WTC11 (cell line): ENCODE results near the gene GAB1. TPM values are rescaled to one million over a fixed set of nuclear protein-coding genes. Genes with fewer than 3 reads are reported as not detected.

Source experiments
- ATAC-seq: fragments of 200-7000 bp; cut with Tn5 transposase; 2 replicates; pipeline ENCODE4 v1.10.0; 2021; ENCODE audit warnings: mild to moderate bottlenecking, moderate library complexity
- CTCF ChIA-PET: fragments of 300-600 bp; sonication (Branson Sonifier 250); formaldehyde crosslinking; loops from one replicate; lab custom pipeline; 2021; ENCODE audit warnings: antibody characterized with exemption; lab: Charles Lee
- POLR2A ChIA-PET: fragments of 350-600 bp; sonication (Branson Sonifier 250); formaldehyde crosslinking; loops from one replicate; lab custom pipeline; 2021; ENCODE audit warnings: antibody characterized with exemption; lab: Charles Lee
- DNase-seq: peaks from one replicate; pipeline ENCODE4 v3.0.0; 2021; ENCODE audit warnings: low spot score
- H3K27ac Mint-ChIP-seq: 2 replicates; pipeline ENCODE4 v1.8.0; 2021; ENCODE audit warnings: mixed read lengths
- H3K27me3 Mint-ChIP-seq: 2 replicates; pipeline ENCODE4 v1.8.0; 2021; ENCODE audit warnings: low read depth, mild to moderate bottlenecking, moderate library complexity, mixed read lengths
- H3K36me3 Mint-ChIP-seq: 2 replicates; pipeline ENCODE4 v1.8.0; 2021; ENCODE audit warnings: mixed read lengths
- H3K4me1 Mint-ChIP-seq: 2 replicates; pipeline ENCODE4 v1.8.0; 2022; ENCODE audit warnings: mixed read lengths
- H3K4me3 Mint-ChIP-seq: 2 replicates; pipeline ENCODE4 v1.8.0; 2021; ENCODE audit warnings: mild to moderate bottlenecking, moderate library complexity, mixed read lengths
- H3K9me3 Mint-ChIP-seq: 2 replicates; pipeline ENCODE4 v1.8.0; 2021; ENCODE audit warnings: mixed read lengths
- CREM ChIP-seq: sonication (generic); formaldehyde crosslinking; IDR thresholded peaks from 2 replicates; pipeline ENCODE4 v1.8.1; 2022; ENCODE audit warnings: mild to moderate bottlenecking, missing genetic modification reagents, moderate library complexity
- KAT7 ChIP-seq: sonication (generic); formaldehyde crosslinking; IDR thresholded peaks from 2 replicates; pipeline ENCODE4 v1.8.1; 2023; ENCODE audit warnings: missing genetic modification reagents, mild to moderate bottlenecking, borderline replicate concordance
- MXD4 ChIP-seq: fragments of 250-450 bp; sonication (Bioruptor Pico); IDR thresholded peaks from 2 replicates; pipeline ENCODE4 v1.8.0; 2021; ENCODE audit warnings: mild to moderate bottlenecking, moderate library complexity, borderline replicate concordance
- NFATC4 ChIP-seq: fragments of 250-450 bp; sonication (Bioruptor Pico); IDR thresholded peaks from 2 replicates; pipeline ENCODE4 v1.9.0; 2021; ENCODE audit warnings: mild to moderate bottlenecking
- NFYB ChIP-seq: sonication (generic); formaldehyde crosslinking; conservative IDR thresholded peaks from 2 replicates; pipeline ENCODE4 v1.8.0; 2022; ENCODE audit warnings: low read depth, missing genetic modification reagents
- OVOL2 ChIP-seq: fragments of 250-450 bp; sonication (Bioruptor Pico); IDR thresholded peaks from 2 replicates; pipeline ENCODE4 v1.9.0; 2021; ENCODE audit warnings: mild to moderate bottlenecking, borderline replicate concordance
- SP1 ChIP-seq: sonication (generic); formaldehyde crosslinking; conservative IDR thresholded peaks from 2 replicates; pipeline ENCODE4 v1.8.1; 2022; ENCODE audit warnings: missing genetic modification reagents
- TCF7 ChIP-seq: sonication (generic); formaldehyde crosslinking; IDR thresholded peaks from 2 replicates; pipeline ENCODE4 v1.8.0; 2022; ENCODE audit warnings: mild to moderate bottlenecking, low read depth, missing genetic modification reagents, moderate library complexity
- TEAD1 ChIP-seq: sonication (generic); formaldehyde crosslinking; IDR thresholded peaks from 2 replicates; pipeline ENCODE4 v1.8.0; 2022; ENCODE audit warnings: mild to moderate bottlenecking, missing genetic modification reagents
- ZNF138 ChIP-seq: sonication (generic); formaldehyde crosslinking; conservative IDR thresholded peaks from 2 replicates; pipeline ENCODE4 v1.8.1; 2022; ENCODE audit warnings: mild to moderate bottlenecking, moderate library complexity, missing genetic modification reagents
- total RNA-seq: library from RNA; stranded (reverse); gene quantifications from 3 replicates; pipeline ENCODE4 v1.2.3, GENCODE V29; 2021
- TF ChIP-seq, protein P1 (sequence below): sonication (generic); formaldehyde crosslinking; IDR thresholded peaks from 2 replicates; pipeline ENCODE4 v1.8.0; 2022; ENCODE audit warnings: mild to moderate bottlenecking, missing genetic modification reagents
- TF ChIP-seq, protein P2 (sequence below): sonication (generic); formaldehyde crosslinking; IDR thresholded peaks from 2 replicates; pipeline ENCODE4 v1.8.0; 2023; ENCODE audit warnings: mild to moderate bottlenecking, missing genetic modification reagents
- TF ChIP-seq, protein P3 (sequence below): sonication (generic); formaldehyde crosslinking; IDR thresholded peaks from 2 replicates; pipeline ENCODE4 v1.8.1; 2022; ENCODE audit warnings: low read depth, mild to moderate bottlenecking, moderate library complexity, missing genetic modification reagents, borderline replicate concordance
- TF ChIP-seq, protein P4 (sequence below): sonication (generic); formaldehyde crosslinking; IDR thresholded peaks from 2 replicates; pipeline ENCODE4 v1.8.1; 2023; ENCODE audit warnings: mild to moderate bottlenecking, missing genetic modification reagents
- TF ChIP-seq, protein P5 (sequence below): fragments of 250-450 bp; sonication (Bioruptor Pico); IDR thresholded peaks from 2 replicates; pipeline ENCODE4 v2.1.2; 2022; ENCODE audit warnings: mild to moderate bottlenecking, moderate library complexity
- TF ChIP-seq, protein P6 (sequence below): fragments of 250-450 bp; sonication (Bioruptor Pico); conservative IDR thresholded peaks from 2 replicates; pipeline ENCODE4 v1.9.0; 2021; ENCODE audit warnings: mild to moderate bottlenecking
- TF ChIP-seq, protein P7 (sequence below): sonication (generic); formaldehyde crosslinking; conservative IDR thresholded peaks from 2 replicates; pipeline ENCODE4 v1.8.1; 2023; ENCODE audit warnings: mild to moderate bottlenecking, low read depth, missing genetic modification reagents, moderate library complexity
- TF ChIP-seq, protein P8 (sequence below): sonication (generic); formaldehyde crosslinking; IDR thresholded peaks from 2 replicates; pipeline ENCODE4 v1.8.0; 2022; ENCODE audit warnings: mild to moderate bottlenecking, missing genetic modification reagents

The GAB1 gene
- total RNA-seq, 1 experiment from 2014 or later, result 17.4 TPM

DNA sequence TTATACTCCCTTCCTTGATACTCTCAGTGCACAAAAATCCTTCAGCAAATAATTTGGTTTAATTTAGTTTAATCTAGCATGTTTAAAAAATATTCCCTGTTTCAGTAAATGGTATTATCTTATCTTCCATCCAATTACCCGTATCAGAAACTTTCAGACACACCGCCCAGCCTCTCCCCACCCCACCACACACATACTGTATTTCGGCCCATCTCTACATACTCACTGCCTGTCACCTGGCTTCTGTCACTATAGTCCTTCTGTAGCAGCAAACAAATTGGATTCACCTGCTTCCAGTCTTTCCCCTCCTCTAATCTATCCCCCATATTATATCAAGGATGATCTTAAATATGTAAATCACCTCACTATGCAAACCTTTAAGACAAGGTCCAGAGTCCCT lies 24.8 kb upstream of the GAB1 start:
- no peak overlapping the region for H3K4me3 Mint-ChIP-seq

More for the DNA sequence above, 24.8 kb upstream of the GAB1 start:
- Mint-ChIP-seq H3K36me3 (no peaks in the 10 kb centered on the region), H3K27ac (no peak overlapping the region), H3K9me3 (no peaks in the 10 kb centered on the region), H3K4me1 (no peaks in the 10 kb centered on the region), H3K27me3 (no peaks in the 10 kb centered on the region)
- ATAC-seq (no peak), DNase-seq (no peak)
- ChIA-PET POLR2A (no interaction called here), CTCF (no interaction called here)
- TF ChIP-seq, protein P1, sequence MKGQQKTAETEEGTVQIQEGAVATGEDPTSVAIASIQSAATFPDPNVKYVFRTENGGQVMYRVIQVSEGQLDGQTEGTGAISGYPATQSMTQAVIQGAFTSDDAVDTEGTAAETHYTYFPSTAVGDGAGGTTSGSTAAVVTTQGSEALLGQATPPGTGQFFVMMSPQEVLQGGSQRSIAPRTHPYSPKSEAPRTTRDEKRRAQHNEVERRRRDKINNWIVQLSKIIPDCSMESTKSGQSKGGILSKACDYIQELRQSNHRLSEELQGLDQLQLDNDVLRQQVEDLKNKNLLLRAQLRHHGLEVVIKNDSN (CRISPR knock-in tag), result no peak
- TF ChIP-seq, protein P2, sequence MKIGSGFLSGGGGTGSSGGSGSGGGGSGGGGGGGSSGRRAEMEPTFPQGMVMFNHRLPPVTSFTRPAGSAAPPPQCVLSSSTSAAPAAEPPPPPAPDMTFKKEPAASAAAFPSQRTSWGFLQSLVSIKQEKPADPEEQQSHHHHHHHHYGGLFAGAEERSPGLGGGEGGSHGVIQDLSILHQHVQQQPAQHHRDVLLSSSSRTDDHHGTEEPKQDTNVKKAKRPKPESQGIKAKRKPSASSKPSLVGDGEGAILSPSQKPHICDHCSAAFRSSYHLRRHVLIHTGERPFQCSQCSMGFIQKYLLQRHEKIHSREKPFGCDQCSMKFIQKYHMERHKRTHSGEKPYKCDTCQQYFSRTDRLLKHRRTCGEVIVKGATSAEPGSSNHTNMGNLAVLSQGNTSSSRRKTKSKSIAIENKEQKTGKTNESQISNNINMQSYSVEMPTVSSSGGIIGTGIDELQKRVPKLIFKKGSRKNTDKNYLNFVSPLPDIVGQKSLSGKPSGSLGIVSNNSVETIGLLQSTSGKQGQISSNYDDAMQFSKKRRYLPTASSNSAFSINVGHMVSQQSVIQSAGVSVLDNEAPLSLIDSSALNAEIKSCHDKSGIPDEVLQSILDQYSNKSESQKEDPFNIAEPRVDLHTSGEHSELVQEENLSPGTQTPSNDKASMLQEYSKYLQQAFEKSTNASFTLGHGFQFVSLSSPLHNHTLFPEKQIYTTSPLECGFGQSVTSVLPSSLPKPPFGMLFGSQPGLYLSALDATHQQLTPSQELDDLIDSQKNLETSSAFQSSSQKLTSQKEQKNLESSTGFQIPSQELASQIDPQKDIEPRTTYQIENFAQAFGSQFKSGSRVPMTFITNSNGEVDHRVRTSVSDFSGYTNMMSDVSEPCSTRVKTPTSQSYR (CRISPR knock-in tag), result no peak
- TF ChIP-seq KAT7 (CRISPR knock-in tag) (no peak), SP1 (CRISPR knock-in tag) (no peak), ZNF138 (CRISPR knock-in tag) (no peak), TCF7 (no peak), NFATC4 (CRISPR knock-in tag) (no peak), MXD4 (CRISPR knock-in tag) (no peak), CREM (CRISPR knock-in tag) (no peak), NFYB (no peak), OVOL2 (CRISPR knock-in tag) (no peak), TEAD1 (CRISPR knock-in tag) (no peak)
- TF ChIP-seq, protein P3, sequence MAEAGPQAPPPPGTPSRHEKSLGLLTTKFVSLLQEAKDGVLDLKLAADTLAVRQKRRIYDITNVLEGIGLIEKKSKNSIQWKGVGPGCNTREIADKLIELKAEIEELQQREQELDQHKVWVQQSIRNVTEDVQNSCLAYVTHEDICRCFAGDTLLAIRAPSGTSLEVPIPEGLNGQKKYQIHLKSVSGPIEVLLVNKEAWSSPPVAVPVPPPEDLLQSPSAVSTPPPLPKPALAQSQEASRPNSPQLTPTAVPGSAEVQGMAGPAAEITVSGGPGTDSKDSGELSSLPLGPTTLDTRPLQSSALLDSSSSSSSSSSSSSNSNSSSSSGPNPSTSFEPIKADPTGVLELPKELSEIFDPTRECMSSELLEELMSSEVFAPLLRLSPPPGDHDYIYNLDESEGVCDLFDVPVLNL (CRISPR knock-in tag), result no peak
- TF ChIP-seq, protein P4, sequence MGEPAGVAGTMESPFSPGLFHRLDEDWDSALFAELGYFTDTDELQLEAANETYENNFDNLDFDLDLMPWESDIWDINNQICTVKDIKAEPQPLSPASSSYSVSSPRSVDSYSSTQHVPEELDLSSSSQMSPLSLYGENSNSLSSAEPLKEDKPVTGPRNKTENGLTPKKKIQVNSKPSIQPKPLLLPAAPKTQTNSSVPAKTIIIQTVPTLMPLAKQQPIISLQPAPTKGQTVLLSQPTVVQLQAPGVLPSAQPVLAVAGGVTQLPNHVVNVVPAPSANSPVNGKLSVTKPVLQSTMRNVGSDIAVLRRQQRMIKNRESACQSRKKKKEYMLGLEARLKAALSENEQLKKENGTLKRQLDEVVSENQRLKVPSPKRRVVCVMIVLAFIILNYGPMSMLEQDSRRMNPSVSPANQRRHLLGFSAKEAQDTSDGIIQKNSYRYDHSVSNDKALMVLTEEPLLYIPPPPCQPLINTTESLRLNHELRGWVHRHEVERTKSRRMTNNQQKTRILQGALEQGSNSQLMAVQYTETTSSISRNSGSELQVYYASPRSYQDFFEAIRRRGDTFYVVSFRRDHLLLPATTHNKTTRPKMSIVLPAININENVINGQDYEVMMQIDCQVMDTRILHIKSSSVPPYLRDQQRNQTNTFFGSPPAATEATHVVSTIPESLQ (CRISPR knock-in tag), result no peak
- TF ChIP-seq, protein P5, sequence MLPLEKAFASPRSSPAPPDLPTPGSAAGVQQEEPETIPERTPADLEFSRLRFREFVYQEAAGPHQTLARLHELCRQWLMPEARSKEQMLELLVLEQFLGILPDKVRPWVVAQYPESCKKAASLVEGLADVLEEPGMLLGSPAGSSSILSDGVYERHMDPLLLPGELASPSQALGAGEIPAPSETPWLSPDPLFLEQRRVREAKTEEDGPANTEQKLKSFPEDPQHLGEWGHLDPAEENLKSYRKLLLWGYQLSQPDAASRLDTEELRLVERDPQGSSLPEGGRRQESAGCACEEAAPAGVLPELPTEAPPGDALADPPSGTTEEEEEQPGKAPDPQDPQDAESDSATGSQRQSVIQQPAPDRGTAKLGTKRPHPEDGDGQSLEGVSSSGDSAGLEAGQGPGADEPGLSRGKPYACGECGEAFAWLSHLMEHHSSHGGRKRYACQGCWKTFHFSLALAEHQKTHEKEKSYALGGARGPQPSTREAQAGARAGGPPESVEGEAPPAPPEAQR (CRISPR knock-in tag), result no peak
- TF ChIP-seq, protein P6, sequence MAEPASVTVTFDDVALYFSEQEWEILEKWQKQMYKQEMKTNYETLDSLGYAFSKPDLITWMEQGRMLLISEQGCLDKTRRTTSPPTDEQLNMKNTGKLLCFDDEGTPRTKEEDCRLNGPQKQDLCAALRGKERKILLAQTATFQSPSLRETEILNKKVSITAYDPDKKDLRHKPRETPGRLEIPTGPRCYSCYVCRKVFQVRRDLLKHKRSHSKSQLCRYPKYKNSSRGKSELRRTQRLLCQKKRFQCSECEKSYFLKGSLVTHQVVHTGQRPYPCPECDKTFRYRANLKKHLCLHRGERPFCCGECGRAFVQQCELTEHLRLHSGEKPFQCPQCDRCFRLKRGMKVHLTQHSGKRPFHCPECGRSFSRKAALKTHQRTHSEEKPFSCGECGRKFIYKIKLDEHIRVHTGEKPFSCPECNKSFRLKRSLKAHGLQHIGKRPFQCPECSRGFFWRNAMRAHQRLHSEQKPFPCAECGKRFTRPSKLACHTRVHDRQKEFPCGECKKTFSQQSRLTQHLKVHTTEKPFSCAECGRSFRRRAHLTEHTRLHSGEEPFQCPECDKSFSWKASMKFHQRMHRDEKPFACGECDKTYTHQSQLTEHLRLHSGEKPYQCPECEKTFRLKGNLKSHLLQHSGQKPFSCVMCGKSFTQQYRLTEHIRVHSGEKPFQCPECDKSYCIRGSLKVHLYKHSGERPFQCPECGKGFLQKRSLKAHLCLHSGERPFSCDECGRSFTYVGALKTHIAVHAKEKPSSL, result no peak
- TF ChIP-seq, protein P7, sequence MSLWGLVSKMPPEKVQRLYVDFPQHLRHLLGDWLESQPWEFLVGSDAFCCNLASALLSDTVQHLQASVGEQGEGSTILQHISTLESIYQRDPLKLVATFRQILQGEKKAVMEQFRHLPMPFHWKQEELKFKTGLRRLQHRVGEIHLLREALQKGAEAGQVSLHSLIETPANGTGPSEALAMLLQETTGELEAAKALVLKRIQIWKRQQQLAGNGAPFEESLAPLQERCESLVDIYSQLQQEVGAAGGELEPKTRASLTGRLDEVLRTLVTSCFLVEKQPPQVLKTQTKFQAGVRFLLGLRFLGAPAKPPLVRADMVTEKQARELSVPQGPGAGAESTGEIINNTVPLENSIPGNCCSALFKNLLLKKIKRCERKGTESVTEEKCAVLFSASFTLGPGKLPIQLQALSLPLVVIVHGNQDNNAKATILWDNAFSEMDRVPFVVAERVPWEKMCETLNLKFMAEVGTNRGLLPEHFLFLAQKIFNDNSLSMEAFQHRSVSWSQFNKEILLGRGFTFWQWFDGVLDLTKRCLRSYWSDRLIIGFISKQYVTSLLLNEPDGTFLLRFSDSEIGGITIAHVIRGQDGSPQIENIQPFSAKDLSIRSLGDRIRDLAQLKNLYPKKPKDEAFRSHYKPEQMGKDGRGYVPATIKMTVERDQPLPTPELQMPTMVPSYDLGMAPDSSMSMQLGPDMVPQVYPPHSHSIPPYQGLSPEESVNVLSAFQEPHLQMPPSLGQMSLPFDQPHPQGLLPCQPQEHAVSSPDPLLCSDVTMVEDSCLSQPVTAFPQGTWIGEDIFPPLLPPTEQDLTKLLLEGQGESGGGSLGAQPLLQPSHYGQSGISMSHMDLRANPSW, result no peak
- TF ChIP-seq, protein P8, sequence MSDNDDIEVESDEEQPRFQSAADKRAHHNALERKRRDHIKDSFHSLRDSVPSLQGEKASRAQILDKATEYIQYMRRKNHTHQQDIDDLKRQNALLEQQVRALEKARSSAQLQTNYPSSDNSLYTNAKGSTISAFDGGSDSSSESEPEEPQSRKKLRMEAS (CRISPR knock-in tag), result no peak
